ENCODE data around the gene FHIT.

Gene FHIT

DNA sequence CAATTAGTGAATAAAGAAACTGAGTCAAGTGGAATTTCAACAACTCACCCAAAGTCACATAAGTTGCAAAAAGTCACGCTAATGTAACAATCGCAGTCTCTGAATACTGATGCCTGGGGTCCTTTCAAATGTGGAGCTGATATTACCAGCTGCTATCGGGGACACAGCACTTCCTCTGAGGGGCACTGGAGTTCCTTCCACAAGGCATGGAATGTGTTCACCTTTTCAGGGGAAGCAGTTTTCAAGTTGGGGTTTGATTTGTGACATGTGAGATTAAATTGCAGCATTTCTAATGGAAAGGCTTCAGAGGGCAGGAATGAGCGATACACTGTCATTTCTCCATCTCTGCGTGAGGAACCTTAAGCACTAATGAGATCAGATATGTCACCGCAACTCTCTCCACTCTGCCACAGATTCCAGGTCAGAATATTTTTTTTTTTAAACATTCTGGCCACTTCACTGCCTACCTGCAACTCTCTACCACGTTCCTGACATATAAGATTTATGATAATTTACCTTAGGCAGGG is 1394.3 kb downstream of the FHIT start:
- Histone ChIP-seq H3K36me3 (ENCODE audit: control insufficient read depth in 5 of 5, insufficient read depth in 5 of 5, low read length in 5 of 5) (no peaks in the 10 kb centered on the region), H3K9me3 (ENCODE audit: control insufficient read depth in 5 of 5, low read length in 5 of 5) (peaks cover 0 to 2% (median 0%) of the 10 kb centered on the region in 5 donors), H3K4me3 (ENCODE audit: low read depth in 1 of 5, low read length in 5 of 5) (no peak overlapping the region), H3K4me1 (ENCODE audit: control insufficient read depth in 5 of 5, insufficient read depth in 5 of 5, low read length in 5 of 5) (peaks cover 0 to 7% (median 3%) of the 10 kb centered on the region in 5 donors), H3K27me3 (ENCODE audit: control insufficient read depth in 5 of 5, insufficient read depth in 4 of 5, low read length in 5 of 5) (no peaks in the 10 kb centered on the region), H3K9ac (ENCODE audit: low read length in 5 of 5) (no peak overlapping the region), H3K27ac (ENCODE audit: low read depth, low read length) (no peak overlapping the region)

DNA sequence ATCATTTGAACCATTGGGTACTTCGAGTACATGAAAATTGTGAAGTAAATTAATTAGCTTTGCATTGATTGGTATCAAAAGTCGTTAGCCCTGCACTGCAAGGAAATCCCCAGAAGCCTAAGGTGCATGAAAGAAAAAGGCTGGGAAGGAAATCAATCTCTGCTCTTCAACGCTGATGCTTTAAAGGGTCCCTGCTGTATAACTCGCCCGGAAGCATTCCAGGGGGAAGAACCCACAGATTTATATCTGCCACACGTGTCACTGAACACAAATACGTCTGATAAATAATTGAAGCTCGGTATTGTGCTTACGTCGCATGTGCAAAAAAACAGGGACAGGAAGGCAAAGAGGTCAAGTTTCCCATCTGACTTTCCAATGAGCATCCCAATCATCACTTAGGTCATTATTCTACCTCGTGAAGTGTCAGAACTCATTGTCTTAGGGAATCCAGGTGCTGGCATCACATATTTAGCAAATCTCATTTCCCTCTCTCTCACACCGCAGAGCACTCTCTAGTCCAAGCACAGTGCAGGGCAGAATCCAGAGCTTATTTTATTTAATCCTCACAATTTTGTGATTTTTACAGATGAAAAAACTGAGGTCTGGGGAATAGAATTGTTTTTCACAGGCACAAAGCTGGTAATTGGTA is 1397.1 kb downstream of the FHIT start:
- Histone ChIP-seq H3K27me3 (ENCODE audit: control insufficient read depth in 5 of 5, insufficient read depth in 4 of 5, low read length in 5 of 5) (no peaks in the 10 kb centered on the region), H3K9ac (ENCODE audit: low read length in 5 of 5) (no peak overlapping the region), H3K4me3 (ENCODE audit: low read depth in 1 of 5, low read length in 5 of 5) (no peak overlapping the region), H3K9me3 (ENCODE audit: control insufficient read depth in 5 of 5, low read length in 5 of 5) (peaks cover 0 to 2% (median 0%) of the 10 kb centered on the region in 5 donors), H3K4me1 (ENCODE audit: control insufficient read depth in 5 of 5, insufficient read depth in 5 of 5, low read length in 5 of 5) (peaks cover 0 to 7% (median 3%) of the 10 kb centered on the region in 5 donors), H3K36me3 (ENCODE audit: control insufficient read depth in 5 of 5, insufficient read depth in 5 of 5, low read length in 5 of 5) (no peaks in the 10 kb centered on the region), H3K27ac (ENCODE audit: low read depth, low read length) (no peak overlapping the region)

DNA sequence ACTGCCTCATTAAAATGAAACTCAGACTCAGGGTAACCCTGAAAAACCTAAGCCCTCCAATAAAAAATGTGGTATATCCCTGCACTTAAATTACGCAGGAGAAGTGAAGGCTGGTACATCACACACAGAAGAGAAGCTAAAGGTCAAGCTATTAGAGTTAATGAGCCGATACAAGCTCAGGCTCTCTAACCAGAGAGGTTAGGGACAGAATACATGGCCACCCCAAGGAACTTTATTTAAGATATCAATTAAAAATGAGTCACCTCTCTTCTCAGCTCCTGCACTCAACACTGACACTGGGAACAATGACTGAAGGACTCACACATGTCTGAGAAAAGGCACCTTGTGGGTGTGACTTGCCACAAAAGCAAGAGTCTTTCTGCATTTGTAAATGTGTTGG is 1400.8 kb downstream of the FHIT start:
- Histone ChIP-seq H3K9ac (ENCODE audit: low read length in 5 of 5) (no peak overlapping the region), H3K9me3 (ENCODE audit: control insufficient read depth in 5 of 5, low read length in 5 of 5) (peaks cover 0 to 2% (median 0%) of the 10 kb centered on the region in 5 donors), H3K4me1 (ENCODE audit: control insufficient read depth in 5 of 5, insufficient read depth in 5 of 5, low read length in 5 of 5) (no peaks in the 10 kb centered on the region), H3K27ac (ENCODE audit: low read depth, low read length) (no peak overlapping the region), H3K36me3 (ENCODE audit: control insufficient read depth in 5 of 5, insufficient read depth in 5 of 5, low read length in 5 of 5) (no peaks in the 10 kb centered on the region), H3K27me3 (ENCODE audit: control insufficient read depth in 5 of 5, insufficient read depth in 4 of 5, low read length in 5 of 5) (no peaks in the 10 kb centered on the region), H3K4me3 (ENCODE audit: low read depth in 1 of 5, low read length in 5 of 5) (no peak overlapping the region)

- Histone ChIP-seq H3K36me3 (ENCODE audit: control insufficient read depth in 5 of 5, insufficient read depth in 5 of 5, low read length in 5 of 5) (no peaks in the 10 kb centered on the region), H3K4me3 (ENCODE audit: low read depth in 1 of 5, low read length in 5 of 5) (no peak overlapping the region), H3K27ac (ENCODE audit: low read depth, low read length) (no peak overlapping the region), H3K9ac (ENCODE audit: low read length in 5 of 5) (no peak overlapping the region), H3K9me3 (ENCODE audit: control insufficient read depth in 5 of 5, low read length in 5 of 5) (no peaks in the 10 kb centered on the region), H3K27me3 (ENCODE audit: control insufficient read depth in 5 of 5, insufficient read depth in 4 of 5, low read length in 5 of 5) (no peaks in the 10 kb centered on the region), H3K4me1 (ENCODE audit: control insufficient read depth in 5 of 5, insufficient read depth in 5 of 5, low read length in 5 of 5) (no peaks in the 10 kb centered on the region)
Observed at GRCh38 chr3:59845386-59845785, 1405.9 kb downstream of the FHIT start.

DNA sequence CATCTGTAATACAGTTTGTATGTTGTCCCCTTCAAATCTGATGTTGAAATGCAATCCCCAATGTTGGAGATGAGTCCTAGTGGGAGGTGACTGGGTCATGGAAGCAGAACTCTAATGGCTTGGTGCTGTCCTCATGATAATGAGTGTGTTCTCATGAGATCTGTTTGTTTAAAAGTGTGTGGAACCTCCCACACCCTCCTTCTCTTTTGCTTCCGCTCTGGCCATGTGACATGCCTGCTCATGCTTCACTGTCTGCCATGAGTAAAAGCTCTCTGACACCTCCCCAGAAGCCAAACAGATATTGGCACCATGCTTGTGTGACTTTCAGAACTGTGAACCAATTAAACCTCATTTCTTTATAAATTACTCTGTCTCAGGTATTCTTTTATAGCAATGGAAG is 1407.4 kb downstream of the FHIT start:
- H3K4me1 ChIP-seq (ENCODE audit: control insufficient read depth in 5 of 5, insufficient read depth in 5 of 5, low read length in 5 of 5), result no peaks in the 10 kb centered on the region
- no peaks in the 10 kb centered on the region for H3K27me3 ChIP-seq (ENCODE audit: control insufficient read depth in 5 of 5, insufficient read depth in 4 of 5, low read length in 5 of 5)
- no peak overlapping the region for H3K27ac ChIP-seq (ENCODE audit: low read depth, low read length)
- H3K36me3 ChIP-seq (ENCODE audit: control insufficient read depth in 5 of 5, insufficient read depth in 5 of 5, low read length in 5 of 5), result no peaks in the 10 kb centered on the region
- H3K9ac ChIP-seq (ENCODE audit: low read length in 5 of 5), result no peak overlapping the region
- H3K9me3 ChIP-seq (ENCODE audit: control insufficient read depth in 5 of 5, low read length in 5 of 5), result no peaks in the 10 kb centered on the region
- no peak overlapping the region for H3K4me3 ChIP-seq (ENCODE audit: low read depth in 1 of 5, low read length in 5 of 5)

GRCh38 chr3:59839810-59840515 is 1411.3 kb downstream of the FHIT start:
- no peaks in the 10 kb centered on the region for H3K36me3 ChIP-seq (ENCODE audit: control insufficient read depth in 5 of 5, insufficient read depth in 5 of 5, low read length in 5 of 5)
- H3K9ac ChIP-seq (ENCODE audit: low read length in 5 of 5), result no peak overlapping the region
- H3K27ac ChIP-seq (ENCODE audit: low read depth, low read length), result no peak overlapping the region
- no peaks in the 10 kb centered on the region for H3K27me3 ChIP-seq (ENCODE audit: control insufficient read depth in 5 of 5, insufficient read depth in 4 of 5, low read length in 5 of 5)
- no peaks in the 10 kb centered on the region for H3K9me3 ChIP-seq (ENCODE audit: control insufficient read depth in 5 of 5, low read length in 5 of 5)
- H3K4me1 ChIP-seq (ENCODE audit: control insufficient read depth in 5 of 5, insufficient read depth in 5 of 5, low read length in 5 of 5), result no peaks in the 10 kb centered on the region
- H3K4me3 ChIP-seq (ENCODE audit: low read depth in 1 of 5, low read length in 5 of 5), result no peak overlapping the region

GRCh38 chr3:59839283-59839682 is 1412.0 kb downstream of the FHIT start:
- Histone ChIP-seq H3K4me3 (ENCODE audit: low read depth in 1 of 5, low read length in 5 of 5) (no peak overlapping the region), H3K9me3 (ENCODE audit: control insufficient read depth in 5 of 5, low read length in 5 of 5) (no peaks in the 10 kb centered on the region), H3K27me3 (ENCODE audit: control insufficient read depth in 5 of 5, insufficient read depth in 4 of 5, low read length in 5 of 5) (no peaks in the 10 kb centered on the region), H3K4me1 (ENCODE audit: control insufficient read depth in 5 of 5, insufficient read depth in 5 of 5, low read length in 5 of 5) (no peaks in the 10 kb centered on the region), H3K27ac (ENCODE audit: low read depth, low read length) (no peak overlapping the region), H3K9ac (ENCODE audit: low read length in 5 of 5) (no peak overlapping the region), H3K36me3 (ENCODE audit: control insufficient read depth in 5 of 5, insufficient read depth in 5 of 5, low read length in 5 of 5) (no peaks in the 10 kb centered on the region)

DNA sequence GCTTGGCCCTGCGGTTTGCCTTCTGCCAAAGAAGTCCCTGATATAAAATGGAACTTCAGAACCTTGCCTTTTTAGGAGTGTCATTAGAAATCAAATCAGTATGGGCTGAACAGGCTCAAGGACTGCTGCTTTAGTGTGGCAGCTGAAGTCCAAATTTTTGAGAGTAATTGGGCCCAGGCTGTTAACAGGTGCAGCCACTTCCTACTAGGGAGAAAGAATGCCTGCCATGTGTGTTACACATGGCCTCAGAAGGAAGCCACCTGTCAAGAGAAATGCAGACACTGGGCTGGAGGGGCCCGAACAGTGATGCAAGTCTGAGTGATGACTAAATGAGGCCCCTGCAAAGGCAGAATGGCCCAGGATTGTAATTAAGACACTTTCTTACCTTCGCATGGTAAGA is 1414.7 kb downstream of the FHIT start:
- no peaks in the 10 kb centered on the region for H3K9me3 ChIP-seq (ENCODE audit: control insufficient read depth in 5 of 5, low read length in 5 of 5)
- H3K9ac ChIP-seq (ENCODE audit: low read length in 5 of 5), result no peak overlapping the region
- no peak overlapping the region for H3K27ac ChIP-seq (ENCODE audit: low read depth, low read length)
- no peaks in the 10 kb centered on the region for H3K27me3 ChIP-seq (ENCODE audit: control insufficient read depth in 5 of 5, insufficient read depth in 4 of 5, low read length in 5 of 5)
- H3K36me3 ChIP-seq (ENCODE audit: control insufficient read depth in 5 of 5, insufficient read depth in 5 of 5, low read length in 5 of 5), result no peaks in the 10 kb centered on the region
- no peaks in the 10 kb centered on the region for H3K4me1 ChIP-seq (ENCODE audit: control insufficient read depth in 5 of 5, insufficient read depth in 5 of 5, low read length in 5 of 5)
- no peak overlapping the region for H3K4me3 ChIP-seq (ENCODE audit: low read depth in 1 of 5, low read length in 5 of 5)

- H3K9me3 ChIP-seq (ENCODE audit: control insufficient read depth in 5 of 5, low read length in 5 of 5), result no peaks in the 10 kb centered on the region
- H3K36me3 ChIP-seq (ENCODE audit: control insufficient read depth in 5 of 5, insufficient read depth in 5 of 5, low read length in 5 of 5), result no peaks in the 10 kb centered on the region
- H3K27me3 ChIP-seq (ENCODE audit: control insufficient read depth in 5 of 5, insufficient read depth in 4 of 5, low read length in 5 of 5), result no peaks in the 10 kb centered on the region
- no peaks in the 10 kb centered on the region for H3K4me1 ChIP-seq (ENCODE audit: control insufficient read depth in 5 of 5, insufficient read depth in 5 of 5, low read length in 5 of 5)
- no peak overlapping the region for H3K4me3 ChIP-seq (ENCODE audit: low read depth in 1 of 5, low read length in 5 of 5)
- no peak overlapping the region for H3K27ac ChIP-seq (ENCODE audit: low read depth, low read length)
- no peak overlapping the region for H3K9ac ChIP-seq (ENCODE audit: low read length in 5 of 5)
Observed at GRCh38 chr3:59832702-59833101, 1418.5 kb downstream of the FHIT start.

DNA sequence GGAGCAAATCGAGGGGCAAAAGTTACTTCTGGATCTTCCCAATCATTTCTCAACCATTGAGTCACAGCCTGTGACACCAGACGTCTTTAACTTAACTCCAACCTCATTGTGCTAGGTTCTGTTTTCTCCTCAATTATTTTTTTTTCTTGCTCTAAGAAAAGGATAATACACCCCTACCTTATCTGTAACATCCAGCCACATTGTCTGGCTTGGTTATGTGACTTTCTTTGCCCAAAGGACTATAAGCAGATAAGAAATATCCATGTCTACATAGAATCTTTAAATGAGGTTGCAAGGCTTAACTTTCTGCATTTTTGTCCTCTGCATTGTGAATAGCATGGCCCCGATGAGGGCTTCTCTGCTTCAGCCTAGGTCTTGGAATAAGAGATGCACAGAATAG is 1419.0 kb downstream of the FHIT start:
- H3K27ac ChIP-seq (ENCODE audit: low read depth, low read length), result no peak overlapping the region

More for the DNA sequence above, 1419.0 kb downstream of the FHIT start:
- Histone ChIP-seq H3K27me3 (ENCODE audit: control insufficient read depth in 5 of 5, insufficient read depth in 4 of 5, low read length in 5 of 5) (no peaks in the 10 kb centered on the region), H3K4me1 (ENCODE audit: control insufficient read depth in 5 of 5, insufficient read depth in 5 of 5, low read length in 5 of 5) (no peaks in the 10 kb centered on the region), H3K4me3 (ENCODE audit: low read depth in 1 of 5, low read length in 5 of 5) (no peak overlapping the region), H3K36me3 (ENCODE audit: control insufficient read depth in 5 of 5, insufficient read depth in 5 of 5, low read length in 5 of 5) (no peaks in the 10 kb centered on the region), H3K9me3 (ENCODE audit: control insufficient read depth in 5 of 5, low read length in 5 of 5) (no peaks in the 10 kb centered on the region), H3K9ac (ENCODE audit: low read length in 5 of 5) (no peak overlapping the region)
